GM18511 (cell line): ENCODE measurements around the gene HSF2BP.
"Not testable (repeated sequence)": the region's sequence is repeated elsewhere in the genome, so short reads cannot be mapped to it uniquely, and the experiment has no call there.

Experiments used
- ATAC-seq: cut with Tn5 transposase; IDR thresholded peaks from one replicate; pipeline ENCODE4 v1.9.1; 2021; ENCODE audit warnings: mild to moderate bottlenecking, moderate library complexity; ENCODE audit not compliant: unreplicated experiment

Gene HSF2BP

GRCh38 chr21:43659136-43660000 lies at the start of gene HSF2BP, which contains the start of gene RRP1B:
TSS of gene HSF2BP (minus strand) at chr21:43659488. CDS start at chr21:43658096, 1,392 bp downstream.
TSS of gene RRP1B (plus strand) at chr21:43659560. CDS start at chr21:43659665, 105 bp downstream.
- ATAC-seq = peak; percentile 82

GRCh38 chr21:43708745-43709381 lies 49.6 kb upstream of the HSF2BP start:
- no peak for ATAC-seq

GRCh38 chr21:43707462-43707861 lies 48.2 kb upstream of the HSF2BP start:
- ATAC-seq = no peak

GRCh38 chr21:43703035-43703880 lies 44.0 kb upstream of the HSF2BP start:
- ATAC-seq = no peak

GRCh38 chr21:43702785-43703034 lies 43.4 kb upstream of the HSF2BP start:
- no peak for ATAC-seq

GRCh38 chr21:43701936-43702784 lies 42.9 kb upstream of the HSF2BP start:
- ATAC-seq = no peak

GRCh38 chr21:43699933-43700599 lies 40.8 kb upstream of the HSF2BP start:
- no peak for ATAC-seq

GRCh38 chr21:43699492-43699777 lies 40.1 kb upstream of the HSF2BP start:
- ATAC-seq = not testable (repeated sequence)

- ATAC-seq = no peak
Measured at GRCh38 chr21:43697758-43698643, 38.7 kb upstream of the HSF2BP start.

GRCh38 chr21:43696214-43696613 lies 36.9 kb upstream of the HSF2BP start:
- no peak for ATAC-seq

- no peak for ATAC-seq
Measured at GRCh38 chr21:43694437-43695079, 35.3 kb upstream of the HSF2BP start.

- ATAC-seq = no peak
Measured at GRCh38 chr21:43693981-43694380, 34.7 kb upstream of the HSF2BP start.

- ATAC-seq = no peak
Measured at GRCh38 chr21:43692949-43693348, 33.7 kb upstream of the HSF2BP start.

GRCh38 chr21:43691801-43692200 lies 32.5 kb upstream of the HSF2BP start:
- no peak for ATAC-seq

GRCh38 chr21:43691086-43691795 lies 32.0 kb upstream of the HSF2BP start:
- ATAC-seq = no peak

- no peak for ATAC-seq
Measured at GRCh38 chr21:43690346-43690745, 31.1 kb upstream of the HSF2BP start.

- no peak for ATAC-seq
Measured at GRCh38 chr21:43689556-43690337, 30.5 kb upstream of the HSF2BP start.
